H1 (cell line): Measurements from ENCODE around the gene TPD52L1. TPM values are rescaled to one million over a fixed set of nuclear protein-coding genes. Genes with fewer than 3 reads are reported as not detected.

Experiments
- BACH1 ChIP-seq: IDR thresholded peaks from 2 replicates; pipeline ENCODE4 v1.6.1; 2012; ENCODE audit warnings: low read length, improper control_type of control experiment
- CTBP2 ChIP-seq: IDR thresholded peaks from 2 replicates; pipeline ENCODE4 v1.7.0; 2011; ENCODE audit warnings: borderline replicate concordance, mild to moderate bottlenecking, moderate library complexity, mixed read lengths, low read length; ENCODE audit not compliant: insufficient read depth, insufficient read length
- JUND ChIP-seq: IDR thresholded peaks from 2 replicates; pipeline ENCODE4 v1.6.1; 2011; ENCODE audit warnings: mild to moderate bottlenecking, improper control_type of control experiment, low read length
- KDM1A ChIP-seq: fragments of 200-600, 300-600 bp; sonication (generic); IDR thresholded peaks from 2 replicates; pipeline ENCODE4 v1.7.1; 2016; ENCODE audit warnings: mild to moderate bottlenecking, low read length, borderline replicate concordance
- PHF8 ChIP-seq: fragments of 200-600 bp; sonication (generic); conservative IDR thresholded peaks from 2 replicates; pipeline ENCODE4 v1.7.1; 2012; ENCODE audit warnings: low read depth, mild to moderate bottlenecking, inconsistent platforms, low read length, moderate library complexity
- POU5F1 ChIP-seq: IDR thresholded peaks from 2 replicates; pipeline ENCODE4 v1.6.1; 2011; ENCODE audit warnings: low read depth, mild to moderate bottlenecking, low read length, moderate library complexity
- RFX5 ChIP-seq: IDR thresholded peaks from 2 replicates; pipeline ENCODE4 v1.6.1; 2011; ENCODE audit warnings: low read depth, low read length, improper control_type of control experiment, borderline replicate concordance
- RXRA ChIP-seq: IDR thresholded peaks from 2 replicates; pipeline ENCODE4 v1.6.1; 2011; ENCODE audit warnings: low read depth, mild to moderate bottlenecking, low read length, moderate library complexity; ENCODE audit not compliant: insufficient read depth
- TAF7 ChIP-seq: optimal IDR thresholded peaks from 2 replicates; pipeline ENCODE3; 2011; ENCODE audit warnings: low read depth, mild to moderate bottlenecking, inconsistent platforms, low read length, moderate library complexity, borderline replicate concordance
- USF2 ChIP-seq: IDR thresholded peaks from 2 replicates; pipeline ENCODE4 v1.6.1; 2011; ENCODE audit warnings: low read length, improper control_type of control experiment
- polyA plus RNA-seq, 7 experiments: library from polyadenylated mRNA; depleted of rRNA in 3 of 7; stranded (reverse) in 5 of 7; unstranded in 2 of 7; fragments of >200 nt in 5 of 7; fragments of 200-250 nt in 2 of 7; gene quantifications; 1 replicate in 5 of 7; 2 replicates in 1 of 7; 4 replicates in 1 of 7; pipeline versions ENCODE4 v1.2.1 to v1.2.3, GENCODE V29; 2011 to 2013; ENCODE audit warnings: missing spikeins in 2 of 7, mixed read lengths in 2 of 7
- total RNA-seq: library from RNA; stranded (reverse); fragmentation: NEBNext Ultra II Directional; extraction: Animal tissue kit (Norgen Biotek cat#: 25700); gene quantifications from 2 replicates; pipeline ENCODE4 v1.2.1, GENCODE V29; 2021

TPD52L1 gene
- total and polyA plus RNA-seq, 2 of the 8 experiments (the other 6 are each of a cell fraction or from before 2014, with no cell fraction given): 7.4 to 14.2 TPM

GRCh38 chr6:125210667-125211066, 57.1 kb downstream of the TPD52L1 start (continued):
- TF ChIP-seq USF2: no peak
- TF ChIP-seq CTBP2: no peak
- TF ChIP-seq RXRA: no peak
- TF ChIP-seq PHF8: no peak
- no peak for TF ChIP-seq BACH1
- TF ChIP-seq TAF7: no peak
- TF ChIP-seq KDM1A: no peak
- no peak for TF ChIP-seq POU5F1
- TF ChIP-seq JUND: no peak
- no peak for TF ChIP-seq RFX5
